ENCODE results near the gene PCSK6.
A peak's percentile ranks its signal among the peaks of the same experiment; 100 is the strongest.

PCSK6 gene

GRCh38 chr15:101510212-101511197, 21.0 kb upstream of the PCSK6 start:
- Mint-ChIP-seq H3K36me3 (no peaks in the 10 kb centered on the region), H3K4me1 (ENCODE audit: low read depth) (no peaks in the 10 kb centered on the region), H3K4me3 (no peak overlapping the region), H3K27me3 (peaks cover 7% of the 10 kb centered on the region), H3K27ac (no peak overlapping the region), H3K9me3 (ENCODE audit: low read depth) (peaks cover under 1% of the 10 kb centered on the region)

DNA sequence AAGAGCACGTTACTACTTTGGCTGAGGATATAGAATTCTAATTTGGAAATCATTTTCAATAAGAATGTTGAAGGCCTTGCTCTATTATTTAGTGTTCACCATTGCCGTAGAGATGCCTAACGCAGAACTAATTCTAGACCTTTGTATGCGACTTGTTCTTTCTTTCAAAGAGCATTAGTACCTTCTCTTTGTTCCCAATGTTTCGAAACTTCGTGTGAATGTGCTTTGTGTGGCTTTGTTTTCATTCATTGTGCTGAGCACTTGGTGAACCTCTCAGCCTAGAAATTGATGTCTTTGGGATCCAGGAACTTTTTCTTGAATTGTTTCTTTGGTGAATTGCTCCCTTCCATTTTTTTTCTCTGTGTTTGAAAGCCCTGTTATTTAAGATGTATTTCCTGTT, 19.8 kb upstream of the PCSK6 start:
- Mint-ChIP-seq H3K9me3 (ENCODE audit: low read depth) (no peaks in the 10 kb centered on the region), H3K4me1 (ENCODE audit: low read depth) (no peaks in the 10 kb centered on the region), H3K36me3 (no peaks in the 10 kb centered on the region), H3K4me3 (no peak overlapping the region), H3K27me3 (peaks cover 7% of the 10 kb centered on the region), H3K27ac (no peak overlapping the region)

GRCh38 chr15:101506491-101506890, 17.0 kb upstream of the PCSK6 start:
- Mint-ChIP-seq H3K27ac (no peak overlapping the region), H3K9me3 (ENCODE audit: low read depth) (no peaks in the 10 kb centered on the region), H3K4me1 (ENCODE audit: low read depth) (peaks cover 3% of the 10 kb centered on the region), H3K36me3 (no peaks in the 10 kb centered on the region), H3K27me3 (peaks cover 1% of the 10 kb centered on the region), H3K4me3 (no peak overlapping the region)

DNA sequence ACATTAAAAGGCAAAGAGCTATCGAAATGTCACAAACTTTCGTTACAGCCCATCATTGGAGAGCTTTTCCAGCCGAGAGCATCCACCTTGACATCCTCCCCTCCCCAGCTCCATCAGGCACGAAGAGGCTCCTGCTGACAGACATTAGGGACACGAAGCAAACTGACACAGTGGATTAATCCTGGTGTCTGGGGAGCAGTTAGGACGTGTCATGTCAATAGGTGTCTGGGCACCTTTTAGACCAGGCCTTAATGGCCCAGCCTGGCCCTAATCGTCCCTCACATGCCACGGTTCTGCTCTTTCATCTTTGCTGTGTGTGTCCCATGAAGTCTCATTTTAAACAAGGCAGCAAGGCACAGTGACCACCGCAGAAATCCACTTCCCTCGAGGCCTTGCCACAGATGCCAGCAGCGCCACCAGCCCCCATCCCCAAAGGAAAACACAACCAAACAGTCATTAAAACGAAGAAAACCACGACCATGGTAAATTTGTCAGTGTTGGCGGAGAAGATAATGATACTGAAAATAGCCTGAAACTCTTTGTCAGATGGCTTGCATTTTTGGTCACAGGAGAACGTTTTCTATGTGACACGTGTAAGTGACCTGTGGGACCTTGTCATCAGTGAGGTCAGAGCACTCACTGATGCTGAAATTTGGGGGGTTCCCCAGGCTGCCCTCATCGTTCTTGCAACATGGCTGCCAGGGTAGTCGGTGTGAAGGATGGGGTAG, 16.3 kb upstream of the PCSK6 start:
- Mint-ChIP-seq H3K27ac (no peak overlapping the region), H3K4me3 (no peak overlapping the region), H3K4me1 (ENCODE audit: low read depth) (peaks cover 9% of the 10 kb centered on the region), H3K27me3 (peaks cover 1% of the 10 kb centered on the region), H3K9me3 (ENCODE audit: low read depth) (no peaks in the 10 kb centered on the region), H3K36me3 (no peaks in the 10 kb centered on the region)

- no peaks in the 10 kb centered on the region for H3K36me3 Mint-ChIP-seq
- no peak overlapping the region for H3K27ac Mint-ChIP-seq
- peaks cover 15% of the 10 kb centered on the region for H3K4me1 Mint-ChIP-seq (ENCODE audit: low read depth)
- no peak overlapping the region for H3K4me3 Mint-ChIP-seq
- H3K9me3 Mint-ChIP-seq (ENCODE audit: low read depth), result no peaks in the 10 kb centered on the region
- peaks cover 1% of the 10 kb centered on the region for H3K27me3 Mint-ChIP-seq
Observed at GRCh38 chr15:101504866-101505609, 15.5 kb upstream of the PCSK6 start.

- peaks cover 16% of the 10 kb centered on the region for H3K4me1 Mint-ChIP-seq (ENCODE audit: low read depth)
- no peaks in the 10 kb centered on the region for H3K36me3 Mint-ChIP-seq
- no peak overlapping the region for H3K27ac Mint-ChIP-seq
- peaks cover 1% of the 10 kb centered on the region for H3K27me3 Mint-ChIP-seq
- no peak overlapping the region for H3K4me3 Mint-ChIP-seq
- H3K9me3 Mint-ChIP-seq (ENCODE audit: low read depth), result no peaks in the 10 kb centered on the region
Observed at GRCh38 chr15:101504373-101504772, 14.9 kb upstream of the PCSK6 start.

- no peaks in the 10 kb centered on the region for H3K36me3 Mint-ChIP-seq
- H3K4me3 Mint-ChIP-seq, result no peak overlapping the region
- no peaks in the 10 kb centered on the region for H3K9me3 Mint-ChIP-seq (ENCODE audit: low read depth)
- no peak overlapping the region for H3K27ac Mint-ChIP-seq
- peaks cover 1% of the 10 kb centered on the region for H3K27me3 Mint-ChIP-seq
- H3K4me1 Mint-ChIP-seq (ENCODE audit: low read depth), result peaks cover 16% of the 10 kb centered on the region
Observed at GRCh38 chr15:101503296-101503599, 13.7 kb upstream of the PCSK6 start.

- Mint-ChIP-seq H3K9me3 (ENCODE audit: low read depth) (no peaks in the 10 kb centered on the region), H3K4me3 (no peak overlapping the region), H3K27ac (no peak overlapping the region)
Observed at GRCh38 chr15:101502572-101503295, 13.2 kb upstream of the PCSK6 start.

GRCh38 chr15:101501703-101502373, 12.3 kb upstream of the PCSK6 start:
- H3K36me3 Mint-ChIP-seq, result no peaks in the 10 kb centered on the region
- H3K4me3 Mint-ChIP-seq, result peak overlapping the region; percentile 61
- H3K27me3 Mint-ChIP-seq, result peaks cover 13% of the 10 kb centered on the region
- no peak overlapping the region for H3K27ac Mint-ChIP-seq
- peaks cover 19% of the 10 kb centered on the region for H3K4me1 Mint-ChIP-seq (ENCODE audit: low read depth)
- no peaks in the 10 kb centered on the region for H3K9me3 Mint-ChIP-seq (ENCODE audit: low read depth)

More at GRCh38 chr15:101502572-101503295, 13.2 kb upstream of the PCSK6 start:
- peaks cover 5% of the 10 kb centered on the region for H3K27me3 Mint-ChIP-seq
- H3K36me3 Mint-ChIP-seq, result no peaks in the 10 kb centered on the region
- H3K4me1 Mint-ChIP-seq (ENCODE audit: low read depth), result peaks cover 17% of the 10 kb centered on the region

DNA sequence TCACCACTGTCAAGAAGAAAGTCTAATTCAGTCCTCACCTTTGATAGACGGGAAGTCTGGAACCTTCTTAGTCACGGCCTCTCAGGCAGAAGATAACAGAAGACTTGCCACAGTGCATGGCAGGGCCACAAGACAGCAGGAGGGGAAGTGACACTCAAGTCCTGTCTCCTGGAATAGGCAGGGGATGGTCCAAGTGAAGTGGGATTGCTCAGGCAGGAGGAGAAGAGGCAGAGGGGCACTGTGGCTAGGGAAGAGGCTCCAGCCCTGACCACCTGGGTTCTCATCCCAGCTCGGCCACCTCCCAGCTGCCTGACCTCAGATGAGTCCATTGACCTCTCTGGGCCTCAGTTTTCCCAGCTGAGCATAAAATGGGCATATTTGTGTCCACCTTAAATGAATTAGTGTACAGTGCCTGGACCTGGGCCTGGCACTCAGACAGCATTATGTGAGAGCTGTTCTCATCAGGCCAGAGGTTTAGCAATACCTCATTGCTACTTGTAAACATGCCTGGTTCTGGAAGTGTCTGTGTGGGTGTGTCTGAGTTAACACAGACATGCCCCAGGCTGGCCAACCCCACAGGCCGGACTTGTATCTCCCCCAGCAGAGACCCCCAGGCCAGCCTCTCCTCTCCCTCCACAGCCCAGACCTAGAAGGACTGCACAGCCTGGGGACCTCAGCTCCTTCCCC, 11.5 kb upstream of the PCSK6 start:
- Mint-ChIP-seq H3K4me3 (peak overlapping the region; percentile 15), H3K4me1 (ENCODE audit: low read depth) (peaks cover 23% of the 10 kb centered on the region), H3K27me3 (peaks cover 20% of the 10 kb centered on the region), H3K9me3 (ENCODE audit: low read depth) (no peaks in the 10 kb centered on the region), H3K27ac (no peak overlapping the region), H3K36me3 (no peaks in the 10 kb centered on the region)

DNA sequence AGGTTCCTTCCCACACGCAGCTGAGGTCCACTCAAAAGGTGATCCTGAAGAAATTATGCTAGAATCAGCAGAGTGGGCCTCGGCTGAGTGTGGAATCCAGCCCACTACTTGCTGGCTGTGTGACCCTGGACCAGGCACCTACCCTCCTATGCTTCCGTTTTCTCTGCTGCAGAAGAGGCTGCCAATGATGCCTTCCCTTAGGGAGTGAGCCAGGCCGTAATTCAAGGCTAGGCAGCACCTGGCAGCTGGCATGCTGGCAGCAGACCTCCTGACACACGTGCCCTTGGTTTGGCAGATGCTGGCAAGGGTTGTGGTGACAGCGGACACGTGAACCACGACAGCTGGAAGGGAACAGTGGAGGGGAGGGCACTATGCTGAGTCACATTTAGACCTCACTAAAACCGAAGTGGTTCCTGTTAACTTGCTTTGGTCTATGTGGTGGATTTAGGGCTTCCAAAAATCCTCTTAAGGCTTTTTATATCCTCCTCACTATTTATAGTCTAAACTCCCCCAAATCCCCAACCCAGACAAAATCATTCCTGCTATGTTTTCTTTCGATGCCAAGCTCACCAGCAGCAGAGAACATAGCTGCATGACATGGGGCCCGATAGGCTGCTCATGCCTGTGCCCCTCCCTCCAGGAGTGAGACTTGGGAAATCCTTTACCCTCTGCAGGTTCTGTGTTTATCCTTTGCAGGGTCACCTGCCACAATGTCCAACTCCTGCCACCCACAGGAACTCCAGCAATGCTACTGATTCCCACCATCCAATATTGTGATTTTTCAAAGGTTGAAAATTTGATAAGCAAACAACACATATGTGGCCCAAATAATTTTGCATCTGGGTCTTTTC, 10.6 kb upstream of the PCSK6 start:
- Mint-ChIP-seq H3K9me3 (ENCODE audit: low read depth) (no peaks in the 10 kb centered on the region), H3K36me3 (no peaks in the 10 kb centered on the region), H3K4me1 (ENCODE audit: low read depth) (peaks cover 23% of the 10 kb centered on the region), H3K27me3 (peaks cover 25% of the 10 kb centered on the region), H3K4me3 (no peak overlapping the region), H3K27ac (no peak overlapping the region)

- Mint-ChIP-seq H3K4me3 (no peak overlapping the region), H3K27ac (no peak overlapping the region)
Observed at GRCh38 chr15:101498717-101499480, 9.4 kb upstream of the PCSK6 start.

More at GRCh38 chr15:101498717-101499480, 9.4 kb upstream of the PCSK6 start:
- no peaks in the 10 kb centered on the region for H3K36me3 Mint-ChIP-seq
- H3K27me3 Mint-ChIP-seq, result peaks cover 30% of the 10 kb centered on the region
- peaks cover 23% of the 10 kb centered on the region for H3K4me1 Mint-ChIP-seq (ENCODE audit: low read depth)
- no peaks in the 10 kb centered on the region for H3K9me3 Mint-ChIP-seq (ENCODE audit: low read depth)

Data from activated naive CD8-positive, alpha-beta T cell (primary cell).